GM21367 (cell line): Measurements from ENCODE around the gene ARHGEF7.

ENCODE experiments used
- ATAC-seq: cut with Tn5 transposase; IDR thresholded peaks from one replicate; pipeline ENCODE4 v1.9.1; 2021; ENCODE audit not compliant: unreplicated experiment

The ARHGEF7 gene

DNA sequence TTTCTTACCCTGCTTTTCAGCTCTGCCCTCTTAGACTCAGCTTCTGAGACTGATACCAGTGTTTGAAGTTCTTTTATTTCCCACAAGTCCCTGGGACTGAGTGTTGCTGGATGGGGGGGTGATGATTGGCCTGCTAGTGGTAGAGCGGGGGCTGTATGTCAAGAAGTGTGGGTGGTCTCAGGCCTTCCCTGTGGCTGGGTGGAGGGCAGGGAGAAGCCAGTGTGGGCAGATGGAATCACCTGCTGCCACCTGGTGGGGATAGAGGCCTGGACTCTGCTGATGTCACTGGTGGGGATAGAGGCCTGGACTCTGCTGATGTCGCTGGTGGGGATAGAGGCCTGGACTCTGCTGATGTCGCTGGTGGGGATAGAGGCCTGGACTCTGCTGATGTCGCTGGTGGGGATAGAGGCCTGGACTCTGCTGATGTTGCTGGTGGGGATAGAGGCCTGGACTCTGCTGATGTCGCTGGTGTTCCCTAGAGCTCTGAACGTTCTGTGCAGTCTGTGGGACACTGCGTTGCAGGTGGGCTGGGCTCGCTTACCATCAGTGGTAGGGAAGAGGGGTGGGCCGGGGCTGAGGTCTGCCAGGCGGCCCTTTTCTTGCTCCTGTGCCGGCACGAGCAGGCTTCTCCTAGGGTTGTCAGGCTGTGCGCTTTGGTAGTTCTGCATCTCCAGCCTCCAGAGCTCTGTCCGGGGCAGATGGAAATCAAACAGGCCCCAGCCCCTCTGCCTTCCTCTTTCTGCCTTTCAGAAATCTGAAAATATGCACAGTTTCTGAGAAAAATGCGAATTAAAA, 101.3 kb downstream of the ARHGEF7 start:
- ATAC-seq: no peak

DNA sequence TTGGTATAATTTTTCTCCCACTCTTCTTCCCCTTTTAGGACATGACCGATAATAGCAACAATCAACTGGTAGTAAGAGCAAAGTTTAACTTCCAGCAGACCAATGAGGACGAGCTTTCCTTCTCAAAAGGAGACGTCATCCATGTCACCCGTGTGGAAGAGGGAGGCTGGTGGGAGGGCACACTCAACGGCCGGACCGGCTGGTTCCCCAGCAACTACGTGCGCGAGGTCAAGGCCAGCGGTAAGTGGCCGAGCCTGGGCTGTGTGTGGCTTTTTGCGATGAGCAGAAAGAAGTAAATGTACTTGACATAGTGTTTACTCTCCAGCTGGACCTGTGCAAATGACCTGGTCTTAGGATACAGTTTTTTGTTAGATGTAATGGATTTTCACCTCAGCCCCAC, 102.5 kb downstream of the ARHGEF7 start:
- ATAC-seq: no peak

DNA sequence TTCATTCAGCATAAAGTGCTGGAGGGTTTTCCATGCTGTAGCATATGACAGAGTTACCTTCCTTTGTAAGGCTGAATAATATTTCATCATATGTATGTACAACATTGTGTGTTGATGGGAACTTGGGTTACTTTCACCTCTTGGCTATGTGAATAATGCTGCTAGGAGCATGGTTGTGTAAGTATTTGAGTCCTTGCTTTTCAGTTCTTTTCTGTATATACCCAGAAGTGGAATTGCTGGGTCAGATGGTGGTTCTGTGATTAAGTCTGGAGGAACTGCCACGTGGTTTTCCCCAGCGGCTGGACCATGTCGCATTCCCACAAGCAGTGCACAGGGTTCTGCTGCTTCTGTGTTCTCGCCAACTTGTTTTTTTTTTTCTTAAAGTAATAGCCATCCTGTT, 104.2 kb downstream of the ARHGEF7 start:
- no peak for ATAC-seq

DNA sequence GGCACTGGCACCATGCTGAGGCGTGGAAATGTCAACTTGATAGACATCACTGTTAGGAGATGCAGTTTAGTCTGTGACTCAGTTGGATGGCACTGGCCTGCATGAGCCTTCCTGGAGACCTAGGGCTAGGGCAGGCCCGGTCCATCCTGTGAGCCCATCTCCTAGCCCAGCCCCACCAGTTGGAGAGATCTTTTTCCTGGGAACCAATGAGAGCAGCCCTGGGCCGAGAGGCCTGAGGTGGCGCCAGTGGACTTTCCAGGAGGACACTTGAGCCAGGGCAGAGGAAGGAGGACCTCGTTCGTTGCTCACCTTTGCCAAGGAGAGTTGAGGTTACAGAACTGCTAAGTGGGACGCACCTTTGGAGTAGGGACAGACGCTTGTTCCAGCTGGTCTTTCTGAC, 104.8 kb downstream of the ARHGEF7 start:
- no peak for ATAC-seq

DNA sequence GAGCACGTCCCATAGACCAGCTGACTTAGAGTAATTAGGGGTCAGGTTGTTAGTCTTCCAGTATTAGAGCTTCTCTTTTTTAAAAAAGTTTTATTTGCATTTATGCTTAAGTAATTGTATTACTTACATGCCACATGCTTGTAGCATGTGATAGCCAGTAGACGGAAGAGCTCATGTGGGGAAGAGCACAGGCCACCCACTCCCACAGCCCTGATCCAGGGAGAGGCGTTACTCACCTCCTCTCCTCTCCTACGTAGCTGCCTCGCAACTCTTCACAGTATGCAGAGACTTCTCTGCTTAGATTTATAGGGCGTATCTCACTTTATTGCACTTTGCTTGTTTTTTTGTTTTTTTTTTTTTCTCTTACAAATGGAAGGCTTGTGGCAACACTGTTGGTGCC, 110.1 kb downstream of the ARHGEF7 start:
- no peak for ATAC-seq

DNA sequence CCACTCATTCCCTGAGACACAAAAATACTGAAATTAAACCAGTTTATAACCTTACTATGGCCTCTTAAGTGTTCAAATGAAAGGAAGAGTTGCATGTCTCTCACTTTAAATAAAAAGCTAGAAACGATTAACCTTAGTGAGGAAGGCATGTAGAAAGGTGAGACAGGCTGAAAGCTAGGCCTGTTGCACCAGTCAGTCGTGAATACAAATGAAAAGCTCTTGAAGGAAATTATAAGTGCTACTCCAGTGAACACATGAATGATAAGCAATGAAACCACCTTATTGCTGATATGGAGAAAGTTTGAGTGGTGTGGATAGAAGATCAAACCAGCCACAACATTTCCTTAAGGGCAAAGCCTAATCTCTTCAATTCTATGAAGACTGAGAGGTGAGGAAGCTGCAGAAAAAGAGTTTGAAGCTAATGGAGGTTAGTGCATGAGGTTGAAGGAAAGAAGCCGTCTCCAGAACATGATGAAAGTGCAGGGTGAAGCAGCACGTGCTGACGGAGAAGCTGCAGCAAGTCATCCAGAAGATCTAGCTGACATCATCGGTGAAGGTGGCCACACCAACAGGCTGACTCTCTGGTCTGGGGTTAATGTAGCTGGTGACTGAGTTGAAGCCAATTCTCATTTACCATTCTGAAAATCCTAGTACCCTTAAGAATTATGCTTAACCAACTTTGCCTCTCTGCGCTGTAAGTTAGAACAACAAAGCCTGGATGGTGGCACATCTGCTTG, 110.9 kb downstream of the ARHGEF7 start:
- ATAC-seq: no peak

DNA sequence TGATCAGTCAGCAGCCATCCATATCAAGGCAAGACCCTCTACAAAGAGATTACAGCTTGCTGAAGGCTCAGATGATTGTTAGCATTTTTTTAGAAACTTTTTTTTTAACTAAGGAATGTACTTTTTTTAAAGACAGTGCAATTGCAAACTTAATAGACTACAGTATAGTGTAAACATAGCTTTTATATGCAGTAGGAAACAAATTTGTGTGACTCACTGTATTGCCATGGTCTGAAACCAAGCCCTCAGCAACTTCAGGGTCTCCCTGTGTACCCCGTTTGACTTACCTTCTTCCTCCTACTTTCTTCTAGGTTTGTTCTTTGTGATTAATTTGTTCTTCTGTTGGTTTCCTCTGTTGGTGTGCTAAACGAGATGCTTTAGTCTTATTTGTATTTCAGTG, 112.3 kb downstream of the ARHGEF7 start:
- ATAC-seq: no peak

DNA sequence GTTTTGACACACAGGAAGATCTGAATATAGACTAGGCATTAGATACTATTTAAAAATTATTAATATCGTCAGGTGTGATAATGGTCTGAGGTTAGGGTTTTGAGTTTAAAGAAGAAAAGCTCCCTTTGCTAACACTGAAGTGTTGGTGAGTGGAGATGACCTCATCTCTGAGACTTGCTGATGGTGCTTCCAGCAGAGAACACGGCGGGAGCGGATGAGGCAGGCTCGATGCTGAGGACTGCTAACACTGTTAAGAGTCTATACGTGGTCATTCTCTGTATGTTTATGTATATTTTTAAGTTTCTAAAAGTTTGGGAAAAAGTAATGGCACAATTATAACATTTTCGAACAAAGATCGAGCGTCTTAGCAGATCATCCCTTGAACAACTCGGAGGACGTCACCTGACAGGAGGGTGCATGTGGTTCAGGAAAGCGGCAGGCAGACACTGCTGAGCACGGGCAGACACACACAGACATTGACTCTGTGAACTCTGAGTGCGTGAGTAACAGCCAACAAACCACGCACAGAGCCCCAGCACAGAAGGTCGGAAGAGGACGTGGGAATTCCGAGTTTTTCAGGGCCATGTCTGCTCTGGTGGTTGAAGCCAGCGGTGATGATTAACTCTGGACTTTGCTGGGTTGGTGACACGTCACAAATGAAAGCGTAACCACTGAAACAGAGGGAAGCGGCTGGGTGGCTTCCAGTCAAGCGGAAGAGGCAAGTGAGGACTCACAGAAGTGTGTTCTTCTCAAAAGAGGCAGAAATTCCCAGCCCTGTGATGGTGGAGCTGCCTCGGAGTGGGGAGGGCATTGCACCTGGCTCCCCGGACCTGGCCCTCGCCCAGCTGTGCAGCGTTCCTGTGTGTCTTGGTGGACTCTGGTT, 113.4 kb downstream of the ARHGEF7 start:
- ATAC-seq: no peak

DNA sequence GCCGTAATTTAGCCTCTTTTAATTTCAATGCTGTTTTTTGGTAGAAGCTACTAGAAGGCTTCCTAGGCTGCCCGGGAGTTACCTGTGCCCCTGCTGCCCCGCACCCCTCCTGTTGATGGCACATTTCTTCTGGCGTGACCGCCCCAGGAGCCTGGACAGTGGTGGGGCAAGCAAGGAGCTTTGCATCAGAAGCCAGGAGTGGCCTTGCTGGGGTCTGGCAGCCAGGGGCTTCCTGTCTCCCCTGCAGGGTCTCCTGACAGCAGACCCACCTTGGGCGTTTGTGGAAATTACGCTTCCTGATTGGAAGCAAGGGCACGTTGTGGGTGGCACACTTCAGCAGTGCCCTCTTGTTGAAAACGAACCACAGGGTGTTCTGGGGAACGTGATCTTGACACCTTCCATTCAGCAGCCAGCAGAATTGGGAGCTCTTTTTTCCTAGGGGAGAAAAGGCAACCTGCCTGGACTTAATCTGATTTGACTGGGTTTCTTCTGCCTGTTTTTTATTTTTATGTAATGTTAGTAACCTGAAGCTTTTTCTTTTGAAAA, 115.3 kb downstream of the ARHGEF7 start:
- no peak for ATAC-seq

DNA sequence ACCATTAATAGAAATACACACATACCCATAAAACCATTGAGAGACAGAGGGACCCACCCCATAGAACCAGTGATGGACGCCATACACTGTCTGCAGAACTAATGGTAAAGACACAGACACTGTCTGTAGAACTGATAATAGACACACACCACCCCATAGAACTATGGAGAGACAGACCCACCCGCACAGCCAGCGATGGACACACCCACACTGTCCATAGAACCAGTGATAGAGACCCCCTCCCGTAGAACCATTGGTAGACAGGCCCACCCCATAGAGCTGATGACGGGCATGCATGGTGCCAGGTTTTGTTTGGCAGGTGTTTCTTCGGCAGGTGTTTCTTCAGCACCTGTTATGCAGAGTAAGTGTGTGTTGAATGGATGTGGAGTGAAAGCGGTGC, 117.1 kb downstream of the ARHGEF7 start:
- no peak for ATAC-seq

DNA sequence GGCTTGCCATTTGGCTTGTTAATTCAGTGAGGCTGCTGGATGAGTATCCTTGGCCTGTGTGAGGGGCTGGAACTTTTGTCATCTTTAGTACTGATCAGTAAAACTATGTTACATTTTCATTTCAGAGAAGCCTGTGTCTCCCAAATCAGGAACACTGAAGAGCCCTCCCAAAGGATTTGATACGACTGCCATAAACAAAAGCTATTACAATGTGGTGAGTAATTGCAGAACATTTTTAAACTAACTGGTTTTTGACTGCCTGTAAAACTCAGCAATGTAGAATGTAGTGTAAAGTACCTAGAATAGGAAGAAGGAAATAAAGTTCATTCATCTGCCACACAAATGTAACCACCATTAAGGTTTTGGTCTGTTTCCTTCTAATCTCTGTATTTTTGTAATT, 118.0 kb downstream of the ARHGEF7 start:
- ATAC-seq: no peak

DNA sequence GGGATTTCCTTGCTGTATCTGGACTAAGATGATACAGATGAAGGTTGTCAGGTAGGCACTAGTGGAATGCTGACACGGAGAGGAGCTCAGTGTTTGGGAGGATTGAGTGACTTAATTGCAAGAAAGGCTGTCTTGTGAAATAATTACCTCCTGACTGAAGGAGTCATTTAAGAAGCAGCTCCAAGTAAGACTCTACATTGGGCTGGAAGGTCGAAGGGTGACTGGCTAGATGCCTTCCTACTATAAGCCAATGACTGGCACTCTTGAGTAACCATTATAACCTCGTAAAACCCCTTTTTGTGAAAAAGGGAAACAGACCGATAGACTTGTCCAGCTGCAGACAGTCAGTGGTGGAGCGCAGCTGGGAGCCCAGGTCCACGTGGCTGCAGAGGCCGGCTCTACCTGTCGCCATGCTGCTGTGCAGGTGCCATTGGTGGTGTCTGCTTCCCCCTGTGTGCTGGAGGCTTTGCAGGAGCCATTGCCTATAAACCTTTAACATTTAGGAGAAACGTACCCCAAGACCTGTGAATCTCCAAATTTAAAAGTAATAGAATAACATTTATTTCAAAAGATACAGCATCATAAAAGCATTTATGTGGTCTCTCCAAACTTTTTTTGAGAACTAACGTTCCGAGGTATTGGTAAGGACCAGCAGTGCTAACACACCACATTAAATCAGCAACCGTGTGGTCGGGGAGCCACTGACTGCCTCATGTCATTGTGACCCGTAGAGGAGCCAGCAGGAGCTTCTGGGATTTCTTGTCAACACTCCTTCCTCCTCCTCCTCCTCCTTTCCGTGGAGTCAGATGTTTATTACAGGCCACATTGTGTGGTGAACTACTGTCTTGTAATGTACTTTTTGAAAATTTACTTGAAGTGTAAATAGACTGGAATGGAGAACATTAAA, 124.9 kb downstream of the ARHGEF7 start:
- no peak for ATAC-seq

DNA sequence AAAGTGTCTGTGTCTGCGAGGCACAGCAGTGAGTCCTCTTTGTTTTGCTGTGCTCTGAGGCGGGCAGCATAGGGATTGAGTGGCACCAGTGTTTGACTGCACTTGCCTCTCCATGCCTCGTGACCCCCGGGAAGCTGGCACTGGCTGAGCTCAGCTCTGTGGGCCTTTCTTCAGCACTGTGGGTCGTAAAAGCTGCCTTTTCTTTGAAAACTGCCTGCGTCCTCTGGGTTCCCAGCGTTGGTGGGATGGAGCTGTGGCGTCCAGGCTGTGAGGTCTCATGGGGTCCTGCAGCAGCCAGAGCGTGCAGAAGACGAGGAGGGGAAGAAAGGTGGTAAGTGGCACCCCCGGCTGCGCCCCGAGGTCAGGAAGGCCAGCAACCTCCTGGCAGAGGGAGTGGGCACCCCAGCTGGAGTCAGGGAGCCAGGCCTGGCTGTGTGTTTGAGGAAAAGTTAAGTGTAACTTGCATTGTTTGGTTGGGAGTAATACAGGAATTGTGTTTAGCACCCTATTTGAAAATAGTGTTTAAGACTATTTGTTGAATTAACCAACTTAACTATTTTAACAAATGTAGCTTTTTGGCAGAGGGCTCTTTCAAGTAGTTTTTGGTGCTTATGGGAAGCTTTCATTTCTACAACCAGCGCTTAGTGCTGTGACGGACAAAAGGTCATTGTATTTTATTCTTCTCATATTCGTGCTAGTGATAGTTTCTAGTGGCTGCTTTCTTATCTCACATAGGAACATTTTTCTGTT, 126.1 kb downstream of the ARHGEF7 start:
- no peak for ATAC-seq

DNA sequence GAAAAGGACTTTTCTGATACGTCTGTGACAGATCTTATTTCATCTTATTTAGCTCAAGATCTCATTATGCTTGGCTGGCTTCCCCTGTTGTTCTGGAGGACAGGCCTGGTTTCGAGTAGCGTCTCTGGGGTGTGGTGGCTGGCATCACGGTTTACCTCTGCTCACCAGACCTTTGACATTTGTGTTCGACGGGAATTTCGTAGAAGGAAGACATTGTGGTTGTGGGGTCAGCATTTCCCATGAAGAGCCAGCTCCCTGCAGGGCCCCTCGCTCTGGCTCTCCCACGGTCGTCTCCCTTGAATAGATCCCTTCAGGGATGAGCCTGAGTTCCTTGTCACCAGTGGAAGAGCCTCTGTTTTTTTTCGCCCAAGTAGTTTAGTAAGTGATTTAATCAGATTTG, 126.8 kb downstream of the ARHGEF7 start:
- ATAC-seq: no peak

DNA sequence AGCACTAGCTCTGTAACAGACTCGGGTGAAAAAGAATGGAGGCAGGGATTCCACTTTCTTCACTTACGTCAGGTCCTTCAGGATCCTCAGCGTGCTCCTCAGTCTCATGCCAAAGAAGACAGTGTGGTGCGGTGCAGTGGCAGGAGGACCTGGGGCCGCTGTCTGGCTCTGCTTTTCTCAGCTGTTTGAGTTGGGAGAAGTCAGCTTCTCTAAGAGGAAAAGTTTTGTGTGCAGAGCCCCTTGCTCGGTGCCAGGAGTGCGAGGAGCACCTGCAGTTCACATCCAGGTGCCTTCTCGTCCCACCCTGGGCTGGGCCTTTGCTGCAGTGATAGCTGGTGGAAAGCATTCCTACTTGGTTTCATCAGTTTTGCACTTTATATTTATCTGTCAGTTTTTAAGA, 127.5 kb downstream of the ARHGEF7 start:
- no peak for ATAC-seq

DNA sequence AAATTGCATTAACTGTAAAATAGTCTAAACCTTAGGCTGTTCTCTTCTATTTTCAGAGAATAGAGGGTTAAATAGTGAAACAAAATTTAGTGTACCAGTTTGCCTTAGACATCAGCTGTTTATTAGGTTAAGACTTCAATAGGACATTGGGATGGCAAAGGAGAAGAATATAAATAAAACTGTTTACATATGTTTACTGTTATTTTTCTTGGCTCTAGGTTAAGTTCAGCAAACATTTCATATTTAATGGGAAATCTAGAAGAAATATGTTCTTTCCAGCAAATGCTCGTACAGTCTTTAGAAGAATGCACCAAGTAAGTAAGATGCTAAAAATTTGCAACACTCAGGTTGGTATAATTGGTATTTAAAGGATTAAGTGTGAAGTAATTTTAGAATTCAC, 128.9 kb downstream of the ARHGEF7 start:
- no peak for ATAC-seq

DNA sequence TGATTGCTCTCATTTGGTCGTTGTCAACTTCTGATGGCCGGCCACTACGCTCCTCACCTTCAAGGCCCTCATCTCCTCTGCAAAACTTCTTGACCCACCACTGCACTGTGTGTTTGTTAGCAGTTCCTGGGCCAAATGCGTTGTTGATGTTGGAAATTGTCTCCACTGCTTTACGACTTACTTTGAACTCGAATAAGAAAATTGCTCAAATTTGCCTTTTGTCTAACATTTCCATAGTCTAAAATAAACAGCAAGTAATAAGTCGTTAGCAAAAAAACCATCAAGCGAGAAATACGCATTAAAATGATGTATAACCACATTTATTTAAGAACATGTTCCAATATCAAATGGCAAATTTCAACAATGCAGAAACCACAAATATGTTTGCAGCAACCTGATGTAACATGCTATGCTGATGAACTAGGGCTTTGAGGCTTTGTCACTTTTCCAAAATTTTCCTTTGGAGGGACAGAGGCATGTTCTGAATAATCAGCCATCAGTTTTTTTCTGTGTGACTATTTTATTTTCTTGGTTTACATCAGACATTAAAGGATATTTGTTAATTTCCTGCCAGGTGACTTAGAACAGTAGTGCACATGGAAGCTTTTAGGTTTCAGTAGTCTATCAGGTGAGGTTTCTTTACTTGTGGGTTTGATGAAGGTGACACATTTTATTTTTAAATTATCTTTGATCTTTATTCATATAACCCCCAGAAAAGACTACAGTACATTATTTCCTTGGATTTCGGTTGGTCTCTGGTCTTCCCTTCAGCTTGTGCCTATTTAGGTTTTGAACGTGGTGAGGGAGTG, 130.7 kb downstream of the ARHGEF7 start:
- ATAC-seq: no peak

DNA sequence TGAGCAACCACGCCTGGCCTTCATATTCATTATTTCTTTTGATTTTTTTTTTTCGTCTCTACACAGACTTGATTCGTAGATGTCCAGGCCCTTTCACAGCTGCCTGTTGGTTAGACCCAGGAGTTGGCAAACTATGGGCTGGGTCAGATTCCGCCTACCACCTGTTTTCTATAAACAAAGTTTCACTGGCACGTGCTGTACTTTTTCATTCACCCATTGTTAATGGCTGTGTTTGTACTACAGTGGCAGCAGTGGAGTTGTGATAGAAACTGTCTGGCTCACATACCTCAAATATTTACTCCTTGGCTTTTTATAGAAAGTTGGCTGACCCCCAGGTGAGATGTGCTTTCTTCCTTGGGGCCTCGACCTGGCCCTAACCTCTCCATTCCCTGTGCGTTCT, 132.4 kb downstream of the ARHGEF7 start:
- no peak for ATAC-seq

DNA sequence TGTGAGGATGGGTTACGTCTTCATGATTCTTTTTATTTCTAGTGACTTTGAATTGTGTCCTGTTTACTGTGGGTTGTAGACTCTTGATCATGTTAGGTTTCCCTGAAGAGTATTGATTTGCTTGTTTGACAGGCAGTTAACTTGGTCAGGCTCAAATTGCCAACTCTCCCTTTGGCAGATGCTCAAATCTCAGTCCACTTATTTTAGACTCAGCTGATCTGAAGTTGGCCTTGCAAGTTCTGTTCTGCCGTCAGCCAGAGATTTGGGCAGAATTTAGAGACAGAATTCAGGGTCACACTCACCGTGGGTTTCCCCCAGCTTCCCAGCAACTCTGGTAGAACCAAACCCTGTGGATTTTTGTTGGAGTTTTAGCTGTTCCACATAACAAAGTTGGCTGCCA, 133.7 kb downstream of the ARHGEF7 start:
- ATAC-seq: no peak
